Epithelial cell of prostate (primary cell): ENCODE results near the gene OPTN.
"Not testable (repeated sequence)": the region's sequence is repeated elsewhere in the genome, so short reads cannot be mapped to it uniquely, and the experiment has no call there.

Source experiments
- DNase-seq: peaks from one replicate; pipeline ENCODE4 v3.0.0-alpha.2; 2011; ENCODE audit warnings: low read depth, low spot score
- H3K27ac ChIP-seq: fragments of 450-650 bp; 2 replicates; pipeline ENCODE4 v1.5.1; 2017; ENCODE audit warnings: mild to moderate bottlenecking

Gene OPTN

GRCh38 chr10:13087986-13088618, 11.9 kb upstream of the OPTN start:
- peak overlapping the region; percentile 12 for H3K27ac ChIP-seq
- DNase-seq: peak; percentile 34

- DNase-seq: no peak
- no peak overlapping the region for H3K27ac ChIP-seq
Observed at GRCh38 chr10:13089345-13089744, 10.6 kb upstream of the OPTN start.

- H3K27ac ChIP-seq: no peak overlapping the region
- DNase-seq: no peak
Observed at GRCh38 chr10:13090289-13090688, 9.7 kb upstream of the OPTN start.

GRCh38 chr10:13091801-13092200, 8.2 kb upstream of the OPTN start:
- no peak overlapping the region for H3K27ac ChIP-seq
- DNase-seq: no peak

GRCh38 chr10:13092291-13093102, 7.5 kb upstream of the OPTN start:
- H3K27ac ChIP-seq: no peak overlapping the region

GRCh38 chr10:13094082-13094481, 5.9 kb upstream of the OPTN start:
- not testable (repeated sequence) for DNase-seq, H3K27ac ChIP-seq

More at GRCh38 chr10:13092291-13093102, 7.5 kb upstream of the OPTN start:
- no peak for DNase-seq

GRCh38 chr10:13095094-13095493, 4.9 kb upstream of the OPTN start:
- no peak for DNase-seq
- no peak overlapping the region for H3K27ac ChIP-seq

- DNase-seq: no peak
- H3K27ac ChIP-seq: no peak overlapping the region
Observed at GRCh38 chr10:13095929-13096328, 4.0 kb upstream of the OPTN start.

GRCh38 chr10:13099144-13099665, 758 bp upstream of the OPTN start:
- H3K27ac ChIP-seq: peak overlapping the region; percentile 81
- DNase-seq: no peak

GRCh38 chr10:13100349-13101294, 659 bp downstream of the OPTN start:
- DNase-seq: no peak
- H3K27ac ChIP-seq: peak overlapping the region; percentile 81

GRCh38 chr10:13102002-13102794, 2.2 kb downstream of the OPTN start:
- H3K27ac ChIP-seq: no peak overlapping the region
- no peak for DNase-seq

- no peak overlapping the region for H3K27ac ChIP-seq
- no peak for DNase-seq
Observed at GRCh38 chr10:13103554-13103953, 3.6 kb downstream of the OPTN start.

- H3K27ac ChIP-seq: no peak overlapping the region
- DNase-seq: no peak
Observed at GRCh38 chr10:13104697-13105096, 4.7 kb downstream of the OPTN start.

- no peak overlapping the region for H3K27ac ChIP-seq
- DNase-seq: no peak
Observed at GRCh38 chr10:13105184-13105583, 5.2 kb downstream of the OPTN start.

- no peak overlapping the region for H3K27ac ChIP-seq
- DNase-seq: no peak
Observed at GRCh38 chr10:13106387-13107045, 6.6 kb downstream of the OPTN start.

GRCh38 chr10:13110908-13111307, 10.9 kb downstream of the OPTN start:
- H3K27ac ChIP-seq: no peak overlapping the region
- DNase-seq: no peak

- H3K27ac ChIP-seq: no peak overlapping the region
- DNase-seq: no peak
Observed at GRCh38 chr10:13113544-13113943, 13.6 kb downstream of the OPTN start.

GRCh38 chr10:13115832-13116803, 16.2 kb downstream of the OPTN start:
- no peak overlapping the region for H3K27ac ChIP-seq
- DNase-seq: no peak
